Endothelial cell of umbilical vein (primary cell): ENCODE data around the gene SAMD4B. TPM values are rescaled to one million over a fixed set of nuclear protein-coding genes. Genes with fewer than 3 reads are reported as not detected.

Experiments
- BruUV-seq: library from RNA; stranded (reverse); fragments of 400-500 nt; replicated peaks from 2 replicates; lab custom pipeline; 2021; lab: Mats Ljungman, UMichigan
- CTCF ChIA-PET: fragments of 300-600, 350-600 bp; sonication (Branson Sonifier 250); formaldehyde crosslinking; loops from one replicate; lab custom pipeline; 2021; ENCODE audit warnings: antibody characterized with exemption, inconsistent platforms; lab: Charles Lee
- POLR2A ChIA-PET: fragments of 300-600, 350-600 bp; sonication (Branson Sonifier 250); formaldehyde crosslinking; loops from one replicate; lab custom pipeline; 2021; ENCODE audit warnings: antibody characterized with exemption, inconsistent platforms; lab: Charles Lee
- DNase-seq: peaks from one replicate; pipeline ENCODE4 v3.0.0-alpha.2; 2011; ENCODE audit warnings: low read depth, low spot score
- FAIRE-seq: peaks from 2 replicates; lab custom pipeline; 2011; peaks lifted over from hg19 to GRCh38; lab: Jason Lieb, UNC
- H2AFZ ChIP-seq: 2 replicates; pipeline ENCODE4 v1.6.0; 2012; ENCODE audit warnings: low read depth, low read length, control low read depth, inconsistent platforms
- H3K27ac ChIP-seq: 2 replicates; pipeline ENCODE4 v1.5.1; 2011; ENCODE audit warnings: low read depth, mild to moderate bottlenecking, control low read depth, low read length, moderate library complexity; ENCODE audit not compliant: insufficient read depth
- H3K27me3 ChIP-seq, 2 experiments: 2 replicates each; pipeline versions ENCODE4 v1.6.0 to v1.6.1; 2011; ENCODE audit warnings: low read length in 2 of 2, mixed read lengths in 1 of 2; ENCODE audit not compliant: control insufficient read depth in 2 of 2, insufficient read depth in 2 of 2
- H3K36me3 ChIP-seq, 2 experiments: 2 replicates in 1 of 2; 3 replicates in 1 of 2; pipeline ENCODE4 v1.5.1; 2011; ENCODE audit warnings: low read length in 2 of 2, mild to moderate bottlenecking in 1 of 2, moderate library complexity in 1 of 2; ENCODE audit not compliant: control insufficient read depth in 2 of 2, insufficient read depth in 2 of 2; ENCODE audit errors: extremely low read depth in 1 of 2
- H3K4me1 ChIP-seq: 3 replicates; pipeline ENCODE4 v1.5.1; 2011; ENCODE audit warnings: mild to moderate bottlenecking, low read length; ENCODE audit not compliant: control insufficient read depth, insufficient read depth; ENCODE audit errors: extremely low read depth
- H3K4me2 ChIP-seq: 2 replicates; pipeline ENCODE4 v1.6.1; 2011; ENCODE audit warnings: low read length, control low read depth, mixed read lengths; ENCODE audit not compliant: insufficient read depth
- H3K4me3 ChIP-seq, 3 experiments: fragments of 200-600 bp in 1 of 3; sonication (generic), shearing (Covaris generic) in 1 of 3; replicated peaks in 1 of 3; 2 replicates each; pipeline ENCODE4 v1.5.1; 2011 to 2016; ENCODE audit warnings: control low read depth in 3 of 3, low read length in 3 of 3, mild to moderate bottlenecking in 2 of 3, inconsistent platforms in 1 of 3, low read depth in 1 of 3, moderate library complexity in 1 of 3; ENCODE audit not compliant: insufficient read depth in 1 of 3
- H3K79me2 ChIP-seq: 2 replicates; pipeline ENCODE4 v1.6.0; 2012; ENCODE audit warnings: low read length, inconsistent platforms; ENCODE audit not compliant: control insufficient read depth, insufficient read depth
- H3K9ac ChIP-seq: replicated peaks from 2 replicates; pipeline ENCODE3; 2011; ENCODE audit warnings: low read length, control low read depth; ENCODE audit not compliant: insufficient read depth; ENCODE audit errors: extremely low read depth
- H3K9me1 ChIP-seq: replicated peaks from 3 replicates; pipeline ENCODE4 v1.6.0; 2011; ENCODE audit warnings: mild to moderate bottlenecking, low read length; ENCODE audit not compliant: control insufficient read depth, insufficient read depth; ENCODE audit errors: extremely low read depth
- H3K9me3 ChIP-seq: replicated peaks from 2 replicates; pipeline ENCODE4 v1.5.1; 2012; ENCODE audit warnings: low read length, inconsistent platforms; ENCODE audit not compliant: control insufficient read depth, insufficient read depth
- H4K20me1 ChIP-seq: replicated peaks from 2 replicates; pipeline ENCODE3; 2011; ENCODE audit warnings: mild to moderate bottlenecking, low read length; ENCODE audit not compliant: control insufficient read depth, insufficient read depth; ENCODE audit errors: extremely low read depth
- EZH2 ChIP-seq: IDR thresholded peaks from 2 replicates; pipeline ENCODE4 v1.6.1; 2012; ENCODE audit warnings: borderline replicate concordance, low read depth, mild to moderate bottlenecking, moderate library complexity, low read length, inconsistent platforms; ENCODE audit not compliant: severe bottlenecking
- FOS ChIP-seq: IDR thresholded peaks from 2 replicates; pipeline ENCODE4 v1.6.1; 2011; ENCODE audit warnings: mild to moderate bottlenecking, low read length, moderate library complexity, borderline replicate concordance; ENCODE audit not compliant: insufficient read depth
- GATA2 ChIP-seq: IDR thresholded peaks from 2 replicates; pipeline ENCODE4 v1.7.0; 2011; ENCODE audit warnings: low read depth, mild to moderate bottlenecking, moderate library complexity, mixed read lengths, low read length; ENCODE audit not compliant: insufficient read length, insufficient read depth
- JUN ChIP-seq: IDR thresholded peaks from 2 replicates; pipeline ENCODE4 v1.6.1; 2011; ENCODE audit warnings: borderline replicate concordance, low read depth; ENCODE audit not compliant: insufficient read length, insufficient read depth
- MYC ChIP-seq: IDR thresholded peaks from one replicate; pipeline ENCODE4 v1.6.1; 2011; ENCODE audit warnings: mild to moderate bottlenecking, low read depth, low read length
- POLR2A ChIP-seq: IDR thresholded peaks from 2 replicates; pipeline ENCODE4 v1.6.1; 2012; ENCODE audit warnings: low read depth, mild to moderate bottlenecking, control low read depth, low read length
- POLR2AphosphoS5 ChIP-seq: IDR thresholded peaks from 2 replicates; pipeline ENCODE4 v1.6.1; 2012; ENCODE audit warnings: low read depth, mild to moderate bottlenecking, control low read depth, low read length, moderate library complexity; ENCODE audit not compliant: insufficient read depth
- dilution Hi-C: fragments of 300-500 bp; cut with MboI; formaldehyde crosslinking; loops from one replicate; pipeline ENCODE4 v1.15.0; 2019; ENCODE audit warnings: low sequenced_read_pairs; ENCODE audit not compliant: extremely low pct_ligation_motif_present
- intact Hi-C: fragments of 100-400 bp; cut with micrococcal nuclease; formaldehyde crosslinking; loops from one replicate; pipeline ENCODE4 v1.10.0; 2022
- polyA plus RNA-seq, 4 experiments: library from polyadenylated mRNA; depleted of rRNA in 3 of 4; stranded (reverse) in 3 of 4; unstranded in 1 of 4; fragments of >200 nt; gene quantifications; 2 replicates each; pipeline versions ENCODE4 v1.2.1 to v1.2.3, GENCODE V29; 2011 to 2012; ENCODE audit warnings: missing spikeins in 1 of 4
- total RNA-seq: library from RNA; stranded (reverse); gene quantifications from 2 replicates; pipeline ENCODE4 v1.2.3, GENCODE V29; 2021
- TF ChIP-seq, protein P1 (sequence below): IDR thresholded peaks from 2 replicates; pipeline ENCODE4 v1.6.1; 2011; ENCODE audit not compliant: insufficient read depth, insufficient read length
- TF ChIP-seq, protein P2 (sequence below), 2 donors: IDR thresholded peaks; 1 replicate in 1 of 2; 2 replicates in 1 of 2; pipeline ENCODE4 v1.5.1; 2011; ENCODE audit warnings: low read length in 2 of 2, mild to moderate bottlenecking in 2 of 2, moderate library complexity in 2 of 2, control low read depth in 1 of 2, inconsistent platforms in 1 of 2, low read depth in 1 of 2; ENCODE audit not compliant: insufficient read depth in 1 of 2; ENCODE audit errors: extremely low read depth in 1 of 2

Gene SAMD4B
- total and polyA plus RNA-seq, 2 donors (not counting 3 experiments of a cell fraction or from before 2014, with no cell fraction given): 82.1 to 84.2 TPM

- ChIA-PET POLR2A (interaction anchor here (0.8 to 1.5 kb wide), 2 partner anchors 13 to 32 kb away, joined by 3 to 9 read pairs; partner anchors contain the start of genes MED29, PAF1 and RPS16), CTCF (interaction anchor here (1.0 to 1.8 kb wide), 4 partner anchors 8 to 282 kb away, joined by 3 to 7 read pairs (median 4); partner anchors contain the start of genes MED29 and PAF1)
- intact Hi-C loops: no loop called here
- peak overlapping the region in 1 of 3 experiments; percentile 34 for H3K4me3 ChIP-seq
- no peak overlapping the region for H2AFZ ChIP-seq
- DNase-seq: peak; percentile 100
- peaks cover 19% of the 10 kb centered on the region for H3K79me2 ChIP-seq
- peaks cover 0 to 2% of the 10 kb centered on the region in 2 experiments for H3K36me3 ChIP-seq
- H4K20me1 ChIP-seq: no peaks in the 10 kb centered on the region
- H3K9ac ChIP-seq: peak overlapping the region; percentile 92
- TF ChIP-seq POLR2A (peak; percentile 15), MYC (no peak), POLR2AphosphoS5 (peak; percentile 92), EZH2 (no peak), GATA2 (no peak), JUN (peak; percentile 59), FOS (peak; percentile 91)
- TF ChIP-seq, protein P1, sequence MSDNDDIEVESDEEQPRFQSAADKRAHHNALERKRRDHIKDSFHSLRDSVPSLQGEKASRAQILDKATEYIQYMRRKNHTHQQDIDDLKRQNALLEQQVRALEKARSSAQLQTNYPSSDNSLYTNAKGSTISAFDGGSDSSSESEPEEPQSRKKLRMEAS: no peak
- TF ChIP-seq, protein P2, sequence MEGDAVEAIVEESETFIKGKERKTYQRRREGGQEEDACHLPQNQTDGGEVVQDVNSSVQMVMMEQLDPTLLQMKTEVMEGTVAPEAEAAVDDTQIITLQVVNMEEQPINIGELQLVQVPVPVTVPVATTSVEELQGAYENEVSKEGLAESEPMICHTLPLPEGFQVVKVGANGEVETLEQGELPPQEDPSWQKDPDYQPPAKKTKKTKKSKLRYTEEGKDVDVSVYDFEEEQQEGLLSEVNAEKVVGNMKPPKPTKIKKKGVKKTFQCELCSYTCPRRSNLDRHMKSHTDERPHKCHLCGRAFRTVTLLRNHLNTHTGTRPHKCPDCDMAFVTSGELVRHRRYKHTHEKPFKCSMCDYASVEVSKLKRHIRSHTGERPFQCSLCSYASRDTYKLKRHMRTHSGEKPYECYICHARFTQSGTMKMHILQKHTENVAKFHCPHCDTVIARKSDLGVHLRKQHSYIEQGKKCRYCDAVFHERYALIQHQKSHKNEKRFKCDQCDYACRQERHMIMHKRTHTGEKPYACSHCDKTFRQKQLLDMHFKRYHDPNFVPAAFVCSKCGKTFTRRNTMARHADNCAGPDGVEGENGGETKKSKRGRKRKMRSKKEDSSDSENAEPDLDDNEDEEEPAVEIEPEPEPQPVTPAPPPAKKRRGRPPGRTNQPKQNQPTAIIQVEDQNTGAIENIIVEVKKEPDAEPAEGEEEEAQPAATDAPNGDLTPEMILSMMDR (IDR thresholded peaks at IDR 0.05; ENCODE audit: extremely low read depth in 1 of 2, insufficient read depth in 1 of 2, low read depth in 1 of 2, low read length in 2 of 2): no peak
- H3K9me3 ChIP-seq: no peaks in the 10 kb centered on the region
- dilution Hi-C loops: no loop called here
- H3K4me1 ChIP-seq: peaks cover 31% of the 10 kb centered on the region
- H3K9me1 ChIP-seq: no peaks in the 10 kb centered on the region
- TSS peak; percentile 82 for BruUV-seq
- peak overlapping the region; percentile 57 for H3K4me2 ChIP-seq
- H3K27ac ChIP-seq: peak overlapping the region; percentile 89
- FAIRE-seq: peak; percentile 94
- H3K27me3 ChIP-seq: no peaks in the 10 kb centered on the region
Observed at GRCh38 chr19:39403331-39404312, 61.4 kb downstream of the SAMD4B start.
